ENCODE results near the gene NHERF2. TPM values are rescaled to one million over a fixed set of nuclear protein-coding genes. Genes with fewer than 3 reads are reported as not detected.

NHERF2 gene
- total RNA-seq, 1 experiment from 2014 or later, result 175 TPM

DNA sequence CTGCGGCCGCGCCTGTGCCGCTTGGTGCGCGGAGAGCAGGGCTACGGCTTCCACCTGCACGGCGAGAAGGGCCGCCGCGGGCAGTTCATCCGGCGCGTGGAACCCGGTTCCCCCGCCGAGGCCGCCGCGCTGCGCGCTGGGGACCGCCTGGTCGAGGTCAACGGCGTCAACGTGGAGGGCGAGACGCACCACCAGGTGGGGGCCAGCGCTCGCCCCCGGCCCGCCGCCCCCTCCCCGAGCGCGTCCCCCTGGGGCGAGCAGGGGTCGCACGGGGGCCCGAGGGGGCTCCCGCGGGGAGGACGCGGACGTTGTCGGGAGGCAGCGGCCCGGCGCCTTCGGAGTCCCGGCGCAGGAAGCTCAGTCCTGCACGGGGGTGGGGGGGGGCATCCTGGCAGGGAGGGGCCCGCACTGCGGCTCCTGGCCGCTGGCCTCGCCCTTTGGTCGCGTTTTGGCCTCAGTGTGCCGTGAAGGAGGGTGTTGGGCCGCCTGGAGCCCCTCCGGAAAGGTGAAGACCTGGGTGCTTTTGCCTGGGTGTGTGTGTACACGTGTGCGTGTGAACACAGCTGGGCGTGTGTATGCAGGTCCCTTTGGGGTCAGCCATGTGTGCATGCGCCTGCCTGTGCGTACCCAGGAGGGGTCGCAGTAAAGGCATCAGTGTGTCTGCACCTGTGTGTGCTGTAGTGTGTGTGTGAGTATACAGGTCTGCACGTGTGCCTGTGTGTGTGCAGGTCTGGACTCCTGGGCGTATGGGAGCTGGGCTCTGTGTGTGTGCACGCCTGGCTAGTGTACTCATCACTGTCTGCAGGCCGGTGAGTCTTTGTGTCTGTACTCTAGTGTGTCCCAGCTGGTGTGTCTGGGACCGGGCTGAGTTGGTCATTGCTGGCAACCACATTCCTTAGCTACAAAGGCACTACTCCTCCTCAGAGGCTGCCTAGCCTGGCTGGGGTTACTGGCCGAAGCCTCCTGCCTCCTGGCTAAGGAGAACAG is 615 bp downstream of the NHERF2 start:
- peak; percentile 56 for DNase-seq (ENCODE audit: low read depth)

DNA sequence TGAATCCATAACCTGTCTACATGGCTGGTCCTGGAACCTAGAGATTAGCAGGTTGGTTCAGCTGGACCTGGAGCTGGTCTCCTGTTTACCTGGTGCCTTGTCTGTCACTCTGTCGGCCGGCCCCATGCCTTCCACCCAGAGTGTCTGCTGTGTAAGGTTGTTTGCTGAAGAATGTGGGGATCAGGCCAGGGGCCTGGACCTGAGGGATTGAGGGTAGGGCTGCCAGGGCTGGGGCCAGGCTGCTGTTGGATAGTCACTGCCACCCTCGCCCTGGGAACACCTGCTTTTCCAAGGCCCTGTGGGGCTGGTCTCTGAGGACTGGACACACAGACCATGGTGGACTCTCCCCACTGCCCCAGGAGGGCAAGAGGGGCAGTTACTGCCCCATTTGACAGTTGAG is 1.4 kb downstream of the NHERF2 start:
- no peak for DNase-seq (ENCODE audit: low read depth)

DNA sequence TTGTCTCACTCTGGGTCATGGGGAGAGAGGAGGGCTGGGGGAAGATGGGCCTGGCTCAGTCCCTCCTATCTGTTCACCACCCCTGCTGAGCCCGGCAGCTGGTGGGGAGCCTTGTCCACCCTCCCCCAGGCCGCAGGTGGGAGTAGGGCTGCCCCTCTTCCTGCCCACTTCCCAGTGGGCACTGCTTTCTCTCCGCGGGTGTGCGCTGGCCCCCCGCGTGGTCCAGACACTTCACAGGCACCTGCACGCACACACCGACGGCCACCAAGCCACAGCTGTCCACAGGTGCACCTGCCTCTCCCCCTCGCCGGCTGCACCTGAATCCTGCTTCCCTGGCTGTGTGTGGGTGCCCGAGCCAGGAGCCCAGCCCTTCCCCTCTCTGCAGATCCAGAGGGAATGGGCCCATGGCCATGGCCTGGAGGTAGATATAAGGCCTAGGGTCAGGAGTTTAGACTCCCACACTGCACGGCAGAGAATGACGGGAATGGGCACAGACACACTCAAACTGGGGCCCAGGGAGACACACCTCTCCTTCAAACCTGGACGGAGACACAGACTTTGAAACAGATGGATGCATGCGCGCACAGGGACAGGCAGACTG is 2.0 kb downstream of the NHERF2 start:
- DNase-seq (ENCODE audit: low read depth), result no peak

DNA sequence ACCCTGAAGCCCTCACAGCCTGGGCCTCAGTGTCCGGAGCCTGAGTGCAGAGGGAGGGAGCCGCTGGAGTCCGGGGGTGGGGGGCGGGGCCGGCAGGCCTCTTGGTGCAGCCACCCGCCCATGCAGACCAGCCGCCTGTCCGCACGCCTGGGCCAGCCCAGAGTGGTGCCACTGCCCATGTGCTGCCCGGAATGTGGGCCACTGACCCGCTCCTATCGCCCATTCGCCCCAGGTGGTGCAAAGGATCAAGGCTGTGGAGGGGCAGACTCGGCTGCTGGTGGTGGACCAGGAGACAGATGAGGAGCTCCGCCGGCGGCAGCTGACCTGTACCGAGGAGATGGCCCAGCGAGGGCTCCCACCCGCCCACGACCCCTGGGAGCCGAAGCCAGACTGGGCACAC is 2.6 kb downstream of the NHERF2 start:
- no peak for DNase-seq (ENCODE audit: low read depth)

DNA sequence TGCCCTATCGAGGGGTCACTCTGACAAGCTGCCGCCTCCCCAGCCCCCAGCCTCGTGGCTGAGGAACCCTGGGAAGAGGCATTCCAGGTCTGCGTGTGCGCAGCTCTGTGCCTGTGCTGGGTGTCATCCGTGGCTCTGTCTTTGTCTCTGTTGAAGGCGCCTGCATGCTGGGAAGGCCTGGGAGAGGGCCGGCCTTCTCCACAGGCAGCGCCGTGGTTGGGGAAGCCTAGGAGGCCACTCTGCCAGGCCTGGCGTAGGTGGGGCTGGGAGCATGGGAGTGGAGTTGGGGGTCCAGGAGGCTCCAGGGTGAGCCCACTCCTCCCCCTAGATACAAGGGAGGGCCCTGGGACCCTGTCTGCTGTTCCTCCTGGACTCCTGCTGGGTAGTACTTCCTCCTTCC is 3.3 kb downstream of the NHERF2 start:
- DNase-seq (ENCODE audit: low read depth), result no peak

DNA sequence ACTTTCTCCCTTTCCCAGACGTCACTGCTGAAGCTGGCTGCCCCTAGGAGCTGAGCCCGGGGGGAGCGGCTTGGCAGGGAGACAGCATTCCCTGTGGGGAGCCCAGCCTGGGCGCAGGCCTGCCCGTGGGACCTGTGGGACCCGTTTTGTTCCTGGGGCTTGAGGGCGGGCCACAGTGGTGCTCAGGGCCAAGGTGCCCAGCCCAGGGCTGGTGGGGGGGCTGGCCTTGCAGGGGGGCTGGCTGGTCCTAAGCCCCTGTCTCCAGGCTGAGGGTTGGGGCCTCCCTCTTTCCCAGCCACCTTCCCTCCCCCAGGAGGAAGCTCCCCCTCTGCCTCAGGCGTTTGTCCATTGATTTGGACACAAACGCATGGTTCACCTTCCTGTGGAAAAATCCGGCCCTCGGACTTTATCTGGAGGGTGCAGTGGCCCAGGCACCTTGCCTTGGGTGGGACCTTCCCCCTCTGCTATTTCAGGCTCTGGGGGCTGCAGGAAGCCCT is 4.4 kb downstream of the NHERF2 start:
- no peak for DNase-seq (ENCODE audit: low read depth)

DNA sequence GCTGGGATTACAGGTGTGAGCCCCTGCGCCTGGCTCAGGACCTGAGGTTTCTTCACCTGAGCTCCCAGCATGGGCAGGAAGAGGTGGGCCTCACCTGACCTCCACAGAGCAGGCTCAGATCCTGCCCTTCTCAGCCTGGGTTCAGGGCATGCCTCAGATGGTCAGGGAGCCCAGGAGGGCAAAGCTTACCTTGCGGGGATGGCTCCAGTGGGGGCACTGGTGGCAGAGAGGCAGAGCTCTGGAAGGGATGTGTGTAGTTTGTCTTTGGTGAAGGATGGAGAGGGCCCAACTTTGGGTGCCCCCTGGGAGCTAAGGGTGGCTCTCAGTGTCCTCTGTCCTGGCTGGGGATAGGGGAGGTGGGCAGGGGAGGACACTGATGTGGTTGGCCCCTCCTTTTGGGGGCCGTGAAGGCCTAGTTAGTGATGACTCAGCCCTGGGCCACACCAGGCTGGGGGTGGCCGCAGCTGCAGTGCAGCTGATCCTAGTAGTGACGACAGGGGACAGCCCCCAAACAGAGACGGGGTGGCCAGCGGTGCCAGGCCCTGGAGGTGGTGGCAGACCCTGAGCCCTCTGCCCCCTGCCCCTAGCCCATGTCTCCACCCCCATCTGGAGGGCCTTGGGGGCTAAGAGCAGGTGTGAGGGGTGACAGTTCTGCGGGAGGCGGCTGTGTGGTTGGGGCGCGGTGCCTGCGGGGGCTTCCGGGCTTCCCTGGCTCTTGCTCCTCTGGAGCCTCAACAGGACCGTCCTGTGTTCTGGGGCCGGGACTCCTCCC is 5.8 kb downstream of the NHERF2 start:
- peak; percentile 73 for DNase-seq (ENCODE audit: low read depth)

DNA sequence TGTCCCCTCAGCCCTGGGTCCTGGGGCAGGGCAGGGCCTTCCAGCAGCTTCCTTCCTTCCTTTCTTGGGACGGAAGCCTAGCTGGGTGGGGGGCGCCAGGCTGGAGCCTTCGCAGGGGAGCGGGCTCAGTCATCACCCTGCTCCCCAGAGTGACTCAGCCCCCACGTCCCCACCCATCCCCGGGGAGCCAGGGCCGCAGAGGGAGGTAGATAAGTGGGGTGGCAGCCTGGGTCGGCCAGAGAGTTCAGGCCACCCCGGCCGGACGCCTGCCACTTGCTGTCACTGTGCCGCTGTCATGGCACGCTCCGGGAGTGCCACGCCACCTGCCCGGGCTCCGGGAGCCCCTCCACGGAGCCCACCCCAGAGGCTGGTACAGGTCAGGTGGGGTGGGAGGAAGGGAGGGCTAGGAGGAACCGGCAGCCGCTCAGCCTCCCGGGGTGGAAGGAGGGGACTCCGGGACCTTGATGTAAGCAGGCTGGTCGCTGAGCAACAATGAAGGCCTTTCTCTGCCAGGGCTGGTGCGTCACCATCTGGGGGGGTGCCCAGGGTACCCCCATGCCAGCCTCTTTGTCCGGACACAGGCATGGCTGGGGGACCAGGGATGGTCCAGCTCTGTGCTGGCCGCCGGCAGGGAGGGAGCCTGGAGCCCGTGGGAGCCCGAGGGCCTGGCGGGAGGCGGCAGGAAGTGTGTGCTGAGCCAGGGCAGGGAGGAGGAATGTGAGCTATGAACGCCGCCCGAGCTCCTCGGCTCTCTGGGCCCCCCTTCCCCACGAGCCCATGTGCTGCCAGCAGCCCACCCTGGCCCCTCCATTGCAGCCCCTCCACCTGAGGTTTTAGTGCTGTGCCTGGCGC is 6.6 kb downstream of the NHERF2 start:
- peak; percentile 90 for DNase-seq (ENCODE audit: low read depth)

DNA sequence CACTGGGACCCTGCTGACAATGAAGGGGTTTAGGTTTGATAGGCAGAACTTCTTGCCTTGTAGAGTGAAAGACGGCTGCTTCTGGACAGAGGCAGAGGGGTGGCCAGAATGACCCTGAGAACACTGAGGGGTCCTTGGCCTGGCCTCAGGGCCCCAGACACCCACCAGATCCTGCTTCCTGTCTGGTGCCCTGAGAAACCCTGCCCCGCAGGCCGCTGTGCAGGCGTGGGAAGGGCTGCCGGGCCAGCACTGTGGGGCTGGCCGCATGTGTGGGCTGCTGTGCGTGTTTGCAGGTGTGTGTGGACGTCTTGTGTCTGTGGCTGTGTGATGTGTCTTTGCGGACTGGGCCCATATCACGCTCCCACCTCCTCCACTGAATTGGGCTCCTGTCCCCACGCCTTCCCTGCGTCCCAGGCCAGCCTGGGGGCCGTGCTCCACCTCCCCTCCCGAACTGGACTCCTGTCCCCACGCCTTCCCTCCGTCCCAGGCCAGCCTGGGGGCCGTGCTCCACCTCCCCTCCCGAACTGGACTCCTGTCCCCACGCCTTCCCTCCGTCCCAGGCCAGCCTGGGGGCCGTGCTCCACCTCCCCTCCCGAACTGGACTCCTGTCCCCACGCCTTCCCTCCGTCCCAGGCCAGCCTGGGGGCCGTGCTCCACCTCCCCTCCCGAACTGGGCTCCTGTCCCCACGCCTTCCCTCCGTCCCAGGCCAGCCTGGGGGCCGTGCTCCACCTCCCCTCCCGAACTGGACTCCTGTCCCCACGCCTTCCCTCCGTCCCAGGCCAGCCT is 7.4 kb downstream of the NHERF2 start:
- peak; percentile 30 for DNase-seq (ENCODE audit: low read depth)

DNA sequence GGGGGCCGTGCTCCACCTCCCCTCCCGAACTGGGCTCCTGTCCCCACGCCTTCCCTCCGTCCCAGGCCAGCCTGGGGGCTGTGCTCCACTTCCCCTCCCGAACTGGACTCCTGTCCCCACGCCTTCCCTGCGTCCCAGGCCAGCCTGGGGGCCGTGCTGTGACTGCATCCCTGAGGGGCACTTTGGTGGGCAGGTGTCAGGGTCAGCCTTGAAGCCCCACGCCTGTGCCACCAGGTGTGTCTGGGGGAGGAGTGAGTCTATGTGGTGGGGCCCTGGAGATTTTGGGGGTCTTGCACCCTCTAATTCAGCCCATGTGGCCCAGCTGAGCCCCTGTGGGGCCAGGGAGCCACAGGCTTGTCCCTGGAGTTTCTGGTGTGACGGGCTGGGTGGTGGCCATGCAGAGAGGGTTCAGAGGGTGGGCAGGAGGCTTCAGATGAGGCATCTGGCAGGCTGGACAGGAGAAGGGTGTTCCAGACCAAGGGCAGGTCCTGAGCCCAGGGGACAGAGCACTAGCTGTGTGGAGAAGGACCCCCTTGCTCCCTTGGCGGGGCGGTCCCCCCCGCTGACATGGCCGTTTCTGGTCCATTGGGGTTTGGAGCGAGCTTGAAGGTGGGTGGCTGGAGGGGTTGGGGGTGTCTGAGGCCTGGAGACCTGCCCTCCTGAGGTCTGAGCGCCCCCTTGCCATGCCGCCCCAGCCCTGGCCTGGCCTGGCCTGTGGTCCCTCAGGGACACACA is 8.2 kb downstream of the NHERF2 start:
- DNase-seq (ENCODE audit: low read depth), result no peak

DNA sequence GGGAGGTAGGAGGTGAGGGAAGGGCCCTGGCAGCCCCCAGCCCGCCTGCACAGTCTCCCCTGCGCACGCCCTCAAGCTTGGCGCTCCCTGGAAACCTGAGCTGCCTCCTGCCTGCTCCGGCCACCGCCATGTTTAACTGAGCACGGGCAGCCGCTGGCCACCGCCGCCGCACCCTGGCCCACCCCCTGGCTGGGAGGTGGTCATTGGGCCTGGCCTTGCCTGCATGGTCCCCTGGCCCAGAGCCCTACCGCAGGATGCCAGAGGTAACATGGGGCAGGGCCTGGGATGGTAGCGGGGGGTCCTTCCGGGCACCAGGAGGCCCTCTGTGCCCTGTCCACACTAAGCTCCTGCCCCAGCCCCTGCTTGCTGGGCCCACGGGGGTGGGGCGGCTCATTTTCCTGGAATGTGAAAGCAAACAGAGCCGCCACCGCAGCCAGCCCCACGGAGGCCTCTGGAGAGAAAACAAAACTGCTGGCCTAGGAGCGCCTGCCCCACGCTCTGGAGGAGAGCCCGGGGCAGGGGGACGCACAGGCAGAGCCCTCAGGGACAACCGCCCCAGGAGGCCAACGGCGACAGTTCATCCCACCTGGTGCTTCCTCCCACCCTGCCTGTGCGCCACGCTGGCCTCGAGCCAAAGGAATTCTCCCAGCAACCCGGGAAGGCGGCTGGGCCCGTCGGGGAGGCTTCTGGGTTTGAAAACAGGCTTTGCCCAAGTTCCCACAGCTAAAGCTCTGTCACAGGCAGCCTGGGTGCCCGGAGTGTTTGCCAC is 8.9 kb downstream of the NHERF2 start:
- peak; percentile 95 for DNase-seq (ENCODE audit: low read depth)

DNA sequence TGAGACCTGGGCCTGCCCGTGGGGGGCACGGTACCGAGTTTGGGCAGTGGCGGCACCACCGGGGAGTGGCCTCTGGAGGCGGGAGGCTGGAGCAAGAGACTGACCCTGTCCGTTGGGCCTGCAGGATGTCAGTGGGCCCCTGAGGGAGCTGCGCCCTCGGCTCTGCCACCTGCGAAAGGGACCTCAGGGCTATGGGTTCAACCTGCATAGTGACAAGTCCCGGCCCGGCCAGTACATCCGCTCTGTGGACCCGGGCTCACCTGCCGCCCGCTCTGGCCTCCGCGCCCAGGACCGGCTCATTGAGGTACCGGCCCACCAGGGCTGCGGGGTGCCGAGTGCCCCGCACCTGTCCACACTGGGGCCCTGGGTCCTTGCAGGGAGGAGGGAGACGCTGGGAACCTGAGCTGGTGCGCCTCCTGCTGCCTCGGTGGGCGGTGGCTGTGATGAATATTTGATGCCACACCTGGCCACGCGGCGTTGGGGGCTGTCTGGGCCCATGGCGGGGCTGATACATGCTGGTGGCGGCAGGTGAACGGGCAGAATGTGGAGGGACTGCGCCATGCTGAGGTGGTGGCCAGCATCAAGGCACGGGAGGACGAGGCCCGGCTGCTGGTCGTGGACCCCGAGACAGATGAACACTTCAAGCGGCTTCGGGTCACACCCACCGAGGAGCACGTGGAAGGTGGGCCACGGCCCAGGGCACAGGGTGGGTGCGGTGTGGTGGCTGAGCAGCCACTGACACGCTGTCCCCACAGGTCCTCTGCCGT is 9.7 kb downstream of the NHERF2 start:
- DNase-seq (ENCODE audit: low read depth), result no peak

DNA sequence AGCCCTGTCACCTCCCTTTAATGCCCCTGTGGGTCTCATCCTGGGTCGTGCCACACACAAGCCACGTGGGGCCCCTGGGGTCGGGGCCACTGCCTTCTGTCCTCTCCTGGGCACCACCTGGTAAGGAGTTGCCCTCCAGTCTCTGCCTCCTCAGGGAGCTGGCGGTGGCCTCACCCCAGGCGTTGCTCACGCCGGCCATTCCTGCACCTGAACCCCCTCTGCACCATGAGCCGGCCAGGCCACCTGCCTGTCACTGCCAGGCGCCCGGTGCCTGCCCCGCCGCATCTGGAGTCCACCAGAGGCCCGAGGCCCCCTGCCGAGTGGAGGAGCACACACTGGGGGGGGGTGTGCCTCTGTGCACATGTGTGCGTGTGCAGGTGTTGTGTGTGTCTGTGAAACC is 10.4 kb downstream of the NHERF2 start:
- DNase-seq (ENCODE audit: low read depth), result no peak

DNA sequence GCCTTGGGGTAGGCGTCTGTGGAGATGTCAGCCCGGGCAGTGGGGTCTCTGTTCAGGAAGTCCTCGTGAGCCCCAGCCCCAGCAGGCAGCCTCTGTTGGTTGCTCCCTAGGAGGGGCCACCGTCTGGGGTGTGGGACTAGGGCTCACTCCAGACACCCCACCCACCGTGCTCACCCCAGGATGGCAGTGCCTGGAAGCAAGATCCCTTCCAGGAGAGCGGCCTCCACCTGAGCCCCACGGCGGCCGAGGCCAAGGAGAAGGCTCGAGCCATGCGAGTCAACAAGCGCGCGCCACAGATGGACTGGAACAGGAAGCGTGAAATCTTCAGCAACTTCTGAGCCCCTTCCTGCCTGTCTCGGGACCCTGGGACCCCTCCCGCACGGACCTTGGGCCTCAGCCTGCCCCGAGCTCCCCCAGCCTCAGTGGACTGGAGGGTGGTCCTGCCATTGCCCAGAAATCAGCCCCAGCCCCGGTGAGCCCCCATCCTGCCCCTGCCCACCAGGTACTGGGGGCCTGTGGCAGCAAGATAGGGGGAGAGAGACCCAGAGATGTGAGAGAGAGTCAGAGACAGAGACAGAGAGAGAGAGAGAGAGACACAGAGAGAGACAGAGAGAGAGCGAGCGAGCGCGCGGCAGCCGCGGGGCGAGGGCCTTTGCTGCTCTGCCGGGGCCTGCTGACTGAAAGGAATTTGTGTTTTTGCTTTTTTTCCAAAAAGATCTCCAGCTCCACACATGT is 11.1 kb downstream of the NHERF2 start:
- no peak for DNase-seq (ENCODE audit: low read depth)

DNA sequence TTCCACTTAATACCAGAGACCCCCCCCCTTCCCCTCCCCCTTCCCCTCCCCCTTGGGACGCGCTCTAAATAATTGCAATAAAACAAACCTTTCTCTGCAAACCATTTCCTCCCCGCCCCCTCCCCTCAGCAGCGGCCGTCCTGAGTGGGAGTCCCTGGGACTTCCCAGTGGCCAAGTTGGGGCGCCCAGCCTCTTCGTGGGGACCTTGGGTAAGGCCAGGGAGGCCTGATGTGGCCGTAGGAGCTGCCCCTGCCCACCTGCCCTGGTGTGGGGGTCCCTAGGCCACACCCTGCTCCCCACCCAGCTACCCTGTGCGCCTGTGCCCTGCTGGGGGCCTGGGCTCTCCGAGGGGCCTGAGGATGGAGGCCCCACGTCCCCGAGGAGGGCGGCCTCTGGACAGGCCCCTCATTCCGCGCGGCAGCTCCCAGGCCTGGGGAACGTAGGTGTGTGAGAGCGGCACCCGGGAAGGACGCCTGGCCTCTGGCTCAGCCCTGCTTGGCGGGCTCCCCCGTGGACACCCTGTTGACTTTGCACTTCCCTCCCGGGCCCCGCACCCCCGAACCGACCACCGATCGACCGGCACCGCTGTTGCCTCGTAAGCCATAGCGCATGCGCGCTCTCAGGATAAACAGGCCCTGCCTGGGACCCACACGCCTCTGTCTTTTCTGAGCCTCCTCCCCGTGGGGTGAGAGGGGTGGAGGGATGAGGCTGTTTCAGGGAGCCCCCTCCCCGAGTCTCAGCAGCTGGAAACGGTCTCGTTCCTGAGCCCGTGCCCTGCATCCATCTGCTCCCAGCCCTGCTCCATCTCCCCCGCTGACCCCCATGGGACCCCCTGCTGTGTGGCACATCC is 11.9 kb downstream of the NHERF2 start:
- no peak for DNase-seq (ENCODE audit: low read depth)

DNA sequence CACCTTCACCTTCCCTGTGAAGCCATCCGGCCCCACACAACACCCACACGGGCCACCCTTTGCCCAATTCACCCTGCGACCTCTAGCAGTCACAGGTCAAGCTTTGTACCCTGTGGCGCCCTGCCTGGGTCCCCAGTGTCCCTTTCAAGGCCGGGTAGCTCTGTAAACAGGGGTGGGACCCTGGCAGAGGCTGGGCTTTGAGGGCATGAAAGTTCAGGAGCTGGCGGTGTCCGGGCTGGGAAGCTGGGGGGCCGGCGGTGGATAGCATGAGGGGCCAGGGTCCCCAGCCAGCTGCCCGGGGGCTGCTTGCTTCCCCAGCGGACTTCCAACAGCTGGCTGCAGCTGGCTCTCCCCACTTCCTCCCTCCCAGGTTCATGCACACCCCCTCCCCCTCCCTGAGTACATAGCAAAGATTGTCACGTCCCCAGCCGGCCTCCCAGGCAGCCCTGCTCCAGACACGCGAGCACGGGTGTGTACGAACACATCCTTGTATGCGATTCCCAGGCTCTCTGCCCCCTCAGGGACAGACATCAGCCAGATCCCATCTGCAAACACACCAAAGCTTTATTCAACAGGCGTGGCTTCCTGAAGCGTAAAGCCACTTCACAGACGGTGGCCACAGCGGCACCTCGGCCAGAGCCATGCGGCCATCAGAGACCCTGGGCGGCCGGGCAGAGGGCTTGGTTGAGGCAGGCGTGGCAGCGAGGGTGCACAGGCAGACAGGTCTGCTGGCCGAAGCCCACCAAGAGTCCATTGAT is 12.8 kb downstream of the NHERF2 start:
- peak; percentile 72 for DNase-seq (ENCODE audit: low read depth)
